Prostate gland (tissue), 2 donors: Measurements from ENCODE around the gene INTS12.

ENCODE experiments used
- POLR2A ChIP-seq: fragments of 450-650 bp; IDR thresholded peaks from one replicate; pipeline ENCODE4 v1.6.1; 2016; ENCODE audit warnings: antibody characterized with exemption, mild to moderate bottlenecking
- POLR2AphosphoS5 ChIP-seq: sonication (generic); formaldehyde crosslinking; IDR thresholded peaks from one replicate; pipeline ENCODE4 v1.6.1; 2017; ENCODE audit warnings: antibody characterized with exemption
- TF ChIP-seq, protein P1 (sequence below), 4 experiments: fragments of 200-600 bp in 2 of 4; fragments of 450-650 bp in 2 of 4; sonication (generic) in 2 of 4; IDR thresholded peaks; 1 replicate in 3 of 4; 2 replicates in 1 of 4; pipeline ENCODE4 v1.5.1; 2016 to 2019; ENCODE audit warnings: antibody characterized with exemption in 4 of 4, mild to moderate bottlenecking in 2 of 4, moderate library complexity in 2 of 4

DNA sequence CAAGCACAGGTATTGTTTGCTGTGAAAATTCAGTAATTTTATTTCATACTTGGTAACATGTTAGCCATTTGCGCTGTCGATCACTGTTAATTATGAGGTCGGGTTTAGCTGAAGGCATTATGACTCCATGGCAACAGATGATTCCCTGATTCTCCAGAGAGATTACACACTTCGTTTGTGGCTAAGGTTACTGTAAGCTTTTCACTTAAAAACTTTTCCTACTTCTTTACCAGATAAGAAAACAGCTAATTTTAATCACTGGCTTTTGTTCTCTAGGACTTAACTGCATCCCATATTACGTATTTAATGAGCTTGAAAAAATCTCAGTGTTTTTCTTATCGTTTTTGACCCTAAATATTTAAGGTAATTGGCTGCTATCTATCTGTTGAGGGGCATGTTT is 2.2 kb upstream of the INTS12 start:
- TF ChIP-seq, protein P1, sequence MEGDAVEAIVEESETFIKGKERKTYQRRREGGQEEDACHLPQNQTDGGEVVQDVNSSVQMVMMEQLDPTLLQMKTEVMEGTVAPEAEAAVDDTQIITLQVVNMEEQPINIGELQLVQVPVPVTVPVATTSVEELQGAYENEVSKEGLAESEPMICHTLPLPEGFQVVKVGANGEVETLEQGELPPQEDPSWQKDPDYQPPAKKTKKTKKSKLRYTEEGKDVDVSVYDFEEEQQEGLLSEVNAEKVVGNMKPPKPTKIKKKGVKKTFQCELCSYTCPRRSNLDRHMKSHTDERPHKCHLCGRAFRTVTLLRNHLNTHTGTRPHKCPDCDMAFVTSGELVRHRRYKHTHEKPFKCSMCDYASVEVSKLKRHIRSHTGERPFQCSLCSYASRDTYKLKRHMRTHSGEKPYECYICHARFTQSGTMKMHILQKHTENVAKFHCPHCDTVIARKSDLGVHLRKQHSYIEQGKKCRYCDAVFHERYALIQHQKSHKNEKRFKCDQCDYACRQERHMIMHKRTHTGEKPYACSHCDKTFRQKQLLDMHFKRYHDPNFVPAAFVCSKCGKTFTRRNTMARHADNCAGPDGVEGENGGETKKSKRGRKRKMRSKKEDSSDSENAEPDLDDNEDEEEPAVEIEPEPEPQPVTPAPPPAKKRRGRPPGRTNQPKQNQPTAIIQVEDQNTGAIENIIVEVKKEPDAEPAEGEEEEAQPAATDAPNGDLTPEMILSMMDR (IDR thresholded peaks at IDR 0.05), result no peak
- TF ChIP-seq POLR2AphosphoS5, result no peak
- no peak for TF ChIP-seq POLR2A
